Stromal cell of bone marrow (primary cell): ENCODE data around the gene PGLYRP2.

Source experiments
- DNase-seq: peaks from one replicate; pipeline ENCODE4 v3.0.0-alpha.2; 2012; ENCODE audit warnings: low read depth

The PGLYRP2 gene

DNA sequence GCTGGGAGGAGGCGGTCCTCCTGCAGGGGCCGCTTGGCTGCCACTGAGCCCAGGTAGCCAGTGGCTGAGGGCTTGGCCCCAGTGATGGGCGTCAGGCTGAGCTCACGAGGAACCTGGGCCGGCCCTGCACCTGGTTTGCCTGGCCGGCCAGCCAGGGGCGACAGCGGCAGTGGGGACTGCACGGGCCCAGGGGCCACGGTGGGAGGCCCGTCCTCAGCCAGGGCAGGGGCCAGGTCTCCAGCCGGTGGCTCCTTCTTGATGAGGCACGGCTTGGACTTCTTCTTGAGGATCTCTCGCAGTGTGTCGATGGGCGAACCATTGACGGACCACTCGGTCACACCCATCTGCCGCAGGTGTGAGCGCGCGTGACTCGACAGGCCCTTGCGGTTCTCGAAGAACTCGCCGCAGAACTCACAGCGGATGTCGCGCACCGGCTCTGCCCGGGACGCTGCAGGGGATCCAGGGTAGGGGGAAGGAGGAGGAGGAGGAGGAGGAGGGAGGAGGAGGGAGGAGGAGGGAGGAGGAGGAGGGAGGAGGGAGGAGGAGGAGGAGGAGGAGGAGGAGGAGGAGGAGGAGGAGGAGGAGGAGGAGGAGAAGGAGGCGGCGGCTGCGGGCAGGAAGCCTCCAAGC lies 53.9 kb downstream of the PGLYRP2 start:
- DNase-seq: no peak

DNA sequence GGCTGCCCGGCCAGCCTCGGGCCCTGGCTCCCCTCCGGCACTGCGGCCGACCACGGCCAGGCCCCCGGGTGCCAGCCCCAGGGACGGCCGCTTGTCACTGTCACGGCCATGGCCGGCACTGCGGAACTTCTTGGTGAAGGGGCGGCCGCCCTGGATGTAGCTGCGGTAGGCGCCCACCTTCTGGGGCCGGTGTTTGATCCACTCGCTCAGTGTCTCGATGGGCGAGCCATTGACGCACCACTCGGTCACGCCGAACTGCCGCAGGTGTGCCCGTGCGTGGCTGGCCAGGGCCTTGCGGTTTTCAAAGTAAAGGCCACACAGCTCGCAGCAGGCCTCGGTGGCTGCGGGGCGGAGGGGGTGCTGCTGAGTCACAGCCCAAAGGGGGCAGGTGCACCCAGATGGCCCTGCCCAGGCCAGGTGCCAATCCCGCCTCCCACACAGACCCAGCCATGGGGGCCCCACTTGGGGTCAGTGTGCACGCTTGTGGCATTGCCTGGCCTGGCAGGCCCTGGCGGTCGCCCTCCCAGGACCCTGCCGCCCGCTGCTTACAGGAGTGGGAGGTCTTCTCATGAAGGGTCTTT lies 54.5 kb downstream of the PGLYRP2 start:
- DNase-seq: no peak

DNA sequence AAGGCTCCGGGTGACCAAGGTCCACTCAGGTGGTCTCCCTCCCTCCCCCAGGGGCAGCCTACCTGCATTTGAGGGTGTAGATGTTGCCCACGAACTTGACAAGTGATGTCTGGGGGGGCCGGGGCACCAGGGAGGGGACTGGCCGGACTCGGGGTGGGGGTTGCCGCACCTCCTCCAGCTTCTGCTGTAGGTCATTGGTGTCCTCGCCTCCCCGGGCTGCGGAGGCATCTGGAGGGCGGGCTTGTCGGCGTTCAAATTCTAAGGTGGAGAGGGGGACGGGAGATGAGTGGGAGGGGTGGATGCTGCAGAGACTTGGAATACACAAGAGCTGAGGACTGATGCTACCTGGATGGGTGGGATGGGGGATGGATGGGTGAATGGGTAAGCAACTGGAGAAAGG lies 55.2 kb downstream of the PGLYRP2 start:
- no peak for DNase-seq

DNA sequence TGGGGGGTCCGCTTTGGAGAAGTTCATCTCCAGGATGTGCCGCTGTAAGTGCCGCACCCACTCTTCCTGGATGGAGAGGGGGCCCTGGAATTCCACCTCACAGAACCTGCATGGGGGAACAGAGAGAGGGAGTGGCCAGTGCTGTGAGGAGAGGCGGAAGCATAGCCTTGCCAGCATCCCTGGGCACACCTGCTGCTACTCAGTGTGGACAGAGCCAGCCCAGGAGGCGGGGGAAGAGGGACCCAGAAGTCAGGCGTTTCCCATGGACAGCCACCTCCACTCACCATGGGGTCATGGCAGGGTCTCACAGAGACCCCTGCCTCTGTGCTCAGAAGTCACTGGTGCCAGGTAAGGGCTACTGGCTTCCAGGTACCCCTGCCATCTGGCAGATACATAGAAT lies 56.2 kb downstream of the PGLYRP2 start:
- DNase-seq: no peak

DNA sequence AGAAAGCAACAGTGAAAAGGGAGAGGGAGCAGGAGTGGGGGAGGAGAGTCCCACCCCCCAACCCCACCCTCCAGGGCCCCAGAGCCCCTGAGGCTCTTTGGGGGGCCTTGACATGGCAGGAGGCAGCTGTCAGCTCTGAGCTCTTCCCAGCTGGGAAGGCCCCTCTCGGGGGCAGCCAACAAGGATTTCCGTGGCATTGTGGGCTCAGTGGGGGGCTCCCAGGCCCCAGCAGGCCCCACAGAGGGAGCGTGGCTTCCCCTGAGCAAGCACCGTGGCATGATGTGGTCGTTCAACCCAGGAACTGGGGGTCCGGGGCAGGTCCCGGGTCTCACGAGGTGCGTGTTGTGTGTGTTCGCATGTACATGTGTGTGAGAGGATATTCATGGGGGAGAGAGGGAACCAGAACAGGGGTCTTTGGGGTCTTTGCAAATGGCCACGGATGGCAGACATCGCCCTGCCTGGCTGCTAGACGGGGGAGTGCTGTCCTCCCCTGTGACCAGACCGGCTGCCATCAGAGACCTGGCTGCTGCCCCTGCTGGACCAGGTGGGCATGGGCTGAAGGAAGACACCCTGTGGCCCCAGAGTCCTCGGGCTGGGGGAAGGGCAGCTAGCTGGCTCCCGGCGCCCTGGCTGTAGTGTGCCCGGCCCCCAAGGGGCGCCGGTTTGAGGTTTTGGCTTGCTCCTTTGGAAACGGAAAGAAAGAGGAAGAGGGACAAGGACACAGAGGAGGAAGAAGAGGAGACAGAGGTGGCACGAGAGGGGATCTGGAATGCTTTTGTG lies 56.8 kb downstream of the PGLYRP2 start:
- no peak for DNase-seq

DNA sequence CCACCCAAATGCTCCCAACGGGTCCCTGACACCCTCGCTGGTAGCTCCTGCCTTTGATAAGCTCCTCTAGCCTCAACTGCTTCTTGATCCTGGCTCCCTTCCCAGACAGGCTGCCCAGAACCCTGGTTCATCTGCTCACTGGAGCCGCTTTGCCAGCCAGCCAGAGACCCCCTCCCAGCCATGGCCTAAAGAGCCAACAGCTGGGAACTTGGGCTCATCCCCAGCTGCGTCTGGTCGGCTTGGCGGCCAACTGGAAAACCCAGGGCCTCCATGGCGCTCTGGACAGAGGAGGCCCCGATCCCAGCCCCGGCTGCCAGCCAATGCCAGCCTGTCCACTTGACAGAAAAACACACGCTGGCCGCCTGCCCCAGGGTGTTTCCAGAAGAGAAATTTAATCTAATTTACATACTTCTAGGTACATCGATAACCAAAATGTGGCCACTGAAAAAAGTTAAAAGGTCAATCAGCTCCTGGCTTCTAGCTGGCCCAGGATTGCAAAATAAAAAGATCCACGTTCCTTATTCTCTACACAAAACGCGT lies 57.5 kb downstream of the PGLYRP2 start:
- no peak for DNase-seq

DNA sequence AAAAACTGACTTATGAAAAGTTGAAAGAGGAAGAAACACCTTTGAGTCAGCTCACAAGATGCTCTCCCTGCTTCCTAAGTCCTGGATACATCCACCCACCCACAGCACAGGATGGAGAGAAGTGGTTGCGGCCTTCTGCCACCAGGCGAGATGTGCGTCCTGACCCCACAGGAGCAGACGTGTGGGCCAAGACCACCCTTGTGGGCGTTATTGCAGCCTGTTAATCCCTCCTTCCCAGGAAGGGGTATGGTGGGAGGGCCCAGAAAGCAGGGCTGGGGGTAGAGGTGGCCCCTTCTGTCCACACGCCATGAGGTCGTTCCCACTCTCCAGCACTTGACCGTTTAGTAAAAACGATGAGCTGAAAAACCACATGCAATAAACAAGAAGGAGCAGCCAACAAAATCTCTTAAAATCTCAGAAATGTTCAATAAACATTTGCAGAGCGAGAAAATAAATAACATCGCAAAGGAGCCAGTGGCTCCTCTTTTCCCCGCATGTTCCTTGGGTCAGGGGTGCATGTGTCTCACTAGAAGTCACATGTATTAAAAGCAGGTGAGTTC lies 58.1 kb downstream of the PGLYRP2 start:
- DNase-seq: no peak

DNA sequence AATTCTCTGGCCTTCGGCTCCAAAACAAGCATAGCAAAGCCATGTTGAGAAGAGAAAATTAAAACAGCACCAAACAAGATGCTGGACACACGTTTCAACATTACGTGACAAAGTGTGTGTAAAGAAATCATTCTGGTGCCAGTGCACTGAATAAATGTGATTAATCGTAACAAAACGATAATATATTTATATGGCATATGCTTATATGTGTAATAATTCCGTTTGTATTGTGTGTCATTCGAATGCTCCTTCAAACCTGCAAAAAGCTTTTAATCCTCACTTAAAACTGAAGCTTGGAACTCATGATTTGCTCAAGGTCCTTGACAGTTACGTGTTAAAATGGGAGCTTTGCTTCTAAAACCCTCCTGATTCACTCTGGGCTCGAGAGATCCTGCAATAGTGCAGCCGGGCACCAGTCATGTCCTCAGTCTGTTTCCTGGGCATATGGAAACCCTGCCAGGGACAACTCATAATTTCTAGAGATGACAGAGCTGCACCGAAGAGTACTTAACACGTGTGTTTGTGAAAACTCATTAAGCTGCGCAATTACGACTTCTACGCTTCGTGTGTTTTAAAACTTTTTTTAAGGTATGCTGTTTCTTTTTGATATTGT lies 59.8 kb downstream of the PGLYRP2 start:
- no peak for DNase-seq
